HUES6 (cell line): Measurements from ENCODE around the gene TMEM238L.
A peak's percentile ranks its signal among the peaks of the same experiment; 100 is the strongest.

Experiments used
- H3K27ac ChIP-seq: 2 replicates; pipeline ENCODE4 v1.7.0; 2013; ENCODE audit warnings: low read depth, mild to moderate bottlenecking, low read length, inconsistent platforms
- H3K27me3 ChIP-seq: 2 replicates; pipeline ENCODE4 v1.6.1; 2013; ENCODE audit warnings: low read length; ENCODE audit not compliant: control insufficient read depth, insufficient read depth
- H3K36me3 ChIP-seq: 2 replicates; pipeline ENCODE4 v1.6.1; 2013; ENCODE audit warnings: low read length; ENCODE audit not compliant: control insufficient read depth, insufficient read depth
- H3K4me1 ChIP-seq: 2 replicates; pipeline ENCODE4 v1.6.1; 2013; ENCODE audit warnings: low read length; ENCODE audit not compliant: control insufficient read depth, insufficient read depth
- H3K4me3 ChIP-seq: 2 replicates; pipeline ENCODE4 v1.5.1; 2013; ENCODE audit warnings: low read depth, low read length
- H3K9ac ChIP-seq: one replicate; pipeline ENCODE4 v1.6.1; 2013; ENCODE audit warnings: mild to moderate bottlenecking, low read length
- H3K9me3 ChIP-seq: 2 replicates; pipeline ENCODE4 v1.6.1; 2013; ENCODE audit warnings: low read depth, low read length; ENCODE audit not compliant: control insufficient read depth, insufficient read depth

TMEM238L gene

DNA sequence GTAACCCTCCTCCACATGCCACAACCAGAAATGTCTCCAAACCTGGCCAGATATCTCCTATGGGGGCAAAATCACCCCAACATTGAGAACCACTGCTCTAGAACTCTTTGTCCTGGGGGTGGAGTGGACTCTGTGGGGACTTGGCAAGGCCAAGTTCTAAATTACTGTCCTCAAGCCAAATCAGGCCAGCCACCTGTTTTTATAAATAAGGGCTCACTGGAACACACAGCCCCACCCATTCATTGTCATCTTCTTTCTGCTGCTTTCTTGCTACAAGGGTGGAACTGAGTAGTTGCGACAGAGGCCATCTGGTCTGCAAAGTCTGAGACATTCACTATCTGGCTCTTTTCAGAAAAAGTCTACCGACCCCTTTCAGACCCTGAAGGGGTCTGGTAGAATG is 47.3 kb downstream of the TMEM238L start:
- peaks cover 32% of the 10 kb centered on the region for H3K4me1 ChIP-seq
- H3K9ac ChIP-seq: no peak overlapping the region
- no peaks in the 10 kb centered on the region for H3K36me3 ChIP-seq
- H3K27ac ChIP-seq: no peak overlapping the region
- H3K9me3 ChIP-seq: no peaks in the 10 kb centered on the region
- H3K27me3 ChIP-seq: no peaks in the 10 kb centered on the region
- no peak overlapping the region for H3K4me3 ChIP-seq

- H3K9ac ChIP-seq: no peak overlapping the region
- no peaks in the 10 kb centered on the region for H3K27me3 ChIP-seq
- no peaks in the 10 kb centered on the region for H3K9me3 ChIP-seq
- H3K4me1 ChIP-seq: peaks cover 32% of the 10 kb centered on the region
- no peak overlapping the region for H3K27ac ChIP-seq
- H3K36me3 ChIP-seq: no peaks in the 10 kb centered on the region
- no peak overlapping the region for H3K4me3 ChIP-seq
These were observed 47.7 kb downstream of the TMEM238L start for GRCh38 chr17:10756185-10756584.

DNA sequence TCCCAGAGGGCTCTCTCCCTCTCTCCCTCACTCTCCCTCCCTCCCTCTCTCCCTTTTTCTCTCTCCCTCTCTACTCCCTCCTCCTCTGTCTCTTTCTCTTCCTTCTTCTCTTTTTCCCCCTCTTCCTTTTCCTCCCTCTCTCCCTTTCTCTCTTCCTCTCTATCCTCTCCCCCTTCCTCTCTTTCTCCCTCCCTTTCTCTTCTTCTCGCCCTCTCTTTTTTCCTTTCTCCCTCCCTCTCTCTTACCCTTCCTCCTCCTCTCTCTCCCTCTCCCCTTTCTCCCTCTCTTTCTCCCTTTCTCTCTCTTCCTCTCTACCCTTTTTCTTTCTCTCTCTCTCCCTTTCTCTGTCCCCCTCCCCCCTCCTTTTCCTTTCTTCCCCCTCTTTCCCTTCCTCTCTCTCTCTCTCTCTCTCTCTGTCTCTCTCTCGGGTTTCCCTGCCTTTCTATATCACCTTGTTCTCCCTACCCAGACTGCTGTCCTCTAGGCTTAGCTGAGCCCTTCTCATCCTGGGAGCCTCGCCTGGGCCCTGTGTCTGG is 48.2 kb downstream of the TMEM238L start:
- H3K4me3 ChIP-seq: peak overlapping the region; percentile 40
- peaks cover 32% of the 10 kb centered on the region for H3K4me1 ChIP-seq
- H3K27me3 ChIP-seq: no peaks in the 10 kb centered on the region
- peak overlapping the region; percentile 34 for H3K9ac ChIP-seq
- no peaks in the 10 kb centered on the region for H3K9me3 ChIP-seq
- H3K27ac ChIP-seq: no peak overlapping the region
- H3K36me3 ChIP-seq: no peaks in the 10 kb centered on the region

GRCh38 chr17:10754861-10755591 is 48.9 kb downstream of the TMEM238L start:
- peaks cover 32% of the 10 kb centered on the region for H3K4me1 ChIP-seq
- H3K9me3 ChIP-seq: no peaks in the 10 kb centered on the region
- peak overlapping the region; percentile 34 for H3K9ac ChIP-seq
- H3K27me3 ChIP-seq: no peaks in the 10 kb centered on the region
- peak overlapping the region; percentile 40 for H3K4me3 ChIP-seq
- H3K36me3 ChIP-seq: no peaks in the 10 kb centered on the region
- no peak overlapping the region for H3K27ac ChIP-seq

DNA sequence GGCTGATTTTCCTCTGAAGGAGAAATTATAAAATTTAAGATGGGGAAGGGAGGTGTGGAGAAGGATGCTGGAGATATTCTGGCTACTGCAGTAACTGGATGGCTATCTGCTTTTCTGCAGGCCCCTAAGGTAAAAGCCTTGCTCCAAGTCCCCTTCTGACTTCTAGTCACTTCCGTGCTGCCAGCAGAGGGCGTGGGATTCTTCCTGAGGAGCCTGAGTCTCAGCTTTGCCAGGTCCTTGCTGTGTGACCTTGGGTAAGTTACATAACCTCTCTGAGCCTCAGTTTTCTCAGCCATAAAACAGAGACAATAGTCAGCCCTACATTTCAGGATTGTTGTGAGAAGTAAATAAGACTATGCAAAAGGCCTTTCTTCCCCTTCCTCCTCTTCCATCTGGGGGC is 49.8 kb downstream of the TMEM238L start:
- Histone ChIP-seq H3K9me3 (no peaks in the 10 kb centered on the region), H3K36me3 (no peaks in the 10 kb centered on the region), H3K9ac (no peak overlapping the region), H3K27me3 (no peaks in the 10 kb centered on the region), H3K4me3 (no peak overlapping the region; the same call in 1 of the 2 replicates), H3K27ac (no peak overlapping the region), H3K4me1 (peaks cover 35% of the 10 kb centered on the region)

DNA sequence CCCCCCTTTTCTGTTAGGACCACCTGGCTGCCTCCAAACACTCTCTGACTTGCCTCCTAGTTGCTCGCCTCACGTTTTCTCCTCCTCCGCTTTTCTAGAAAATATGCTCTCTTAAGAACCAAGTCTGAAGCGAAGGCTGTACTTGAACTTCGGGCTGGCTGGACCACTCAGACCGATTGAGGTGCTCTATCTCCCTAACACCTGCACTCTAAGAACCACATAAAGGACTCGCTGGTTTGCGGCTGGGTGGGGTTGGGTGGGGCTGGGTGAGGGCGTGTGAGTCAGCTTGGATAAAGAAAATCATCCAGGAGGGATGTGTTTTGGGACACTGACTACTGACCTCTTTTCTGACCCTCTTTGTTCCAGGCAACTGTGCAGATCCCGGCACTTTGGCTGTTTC is 51.2 kb downstream of the TMEM238L start:
- peaks cover 41% of the 10 kb centered on the region for H3K4me1 ChIP-seq
- no peak overlapping the region for H3K4me3 ChIP-seq
- H3K9me3 ChIP-seq: no peaks in the 10 kb centered on the region
- no peaks in the 10 kb centered on the region for H3K36me3 ChIP-seq
- no peak overlapping the region for H3K9ac ChIP-seq
- no peaks in the 10 kb centered on the region for H3K27me3 ChIP-seq
- no peak overlapping the region for H3K27ac ChIP-seq

- Histone ChIP-seq H3K27me3 (no peaks in the 10 kb centered on the region), H3K4me1 (peaks cover 31% of the 10 kb centered on the region), H3K27ac (no peak overlapping the region), H3K4me3 (no peak overlapping the region), H3K36me3 (no peaks in the 10 kb centered on the region), H3K9ac (no peak overlapping the region), H3K9me3 (no peaks in the 10 kb centered on the region)
These were observed 52.3 kb downstream of the TMEM238L start for GRCh38 chr17:10751563-10751962.

DNA sequence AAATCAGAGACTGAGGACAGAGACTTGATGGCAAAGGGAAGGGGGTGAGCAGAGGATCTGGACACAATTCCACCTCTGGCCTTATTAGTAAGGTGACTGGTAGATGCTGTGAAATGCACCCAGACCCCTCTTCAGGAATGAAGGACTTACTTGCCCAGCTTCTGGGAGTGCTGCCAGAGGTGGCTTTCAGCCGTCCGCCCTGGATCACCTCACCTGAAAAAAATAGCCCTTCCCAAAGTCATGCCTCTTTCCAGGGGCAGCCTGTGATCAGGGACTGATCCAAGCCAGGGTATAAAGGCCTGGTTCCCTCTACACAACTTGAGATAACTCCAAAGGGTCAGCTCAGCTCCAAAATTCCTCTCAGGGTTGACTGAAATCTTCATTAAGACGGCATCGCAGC is 53.7 kb downstream of the TMEM238L start:
- Histone ChIP-seq H3K36me3 (no peaks in the 10 kb centered on the region), H3K9me3 (no peaks in the 10 kb centered on the region), H3K4me3 (no peak overlapping the region), H3K27ac (no peak overlapping the region), H3K9ac (no peak overlapping the region), H3K27me3 (no peaks in the 10 kb centered on the region), H3K4me1 (peaks cover 17% of the 10 kb centered on the region)

GRCh38 chr17:10748531-10749181 is 55.2 kb downstream of the TMEM238L start:
- H3K9ac ChIP-seq: no peak overlapping the region
- H3K9me3 ChIP-seq: no peaks in the 10 kb centered on the region
- H3K4me1 ChIP-seq: peaks cover 12% of the 10 kb centered on the region
- H3K36me3 ChIP-seq: no peaks in the 10 kb centered on the region
- no peak overlapping the region for H3K27ac ChIP-seq
- H3K4me3 ChIP-seq: no peak overlapping the region
- H3K27me3 ChIP-seq: no peaks in the 10 kb centered on the region

GRCh38 chr17:10745231-10745630 is 58.7 kb downstream of the TMEM238L start:
- H3K27ac ChIP-seq: no peak overlapping the region
- H3K4me1 ChIP-seq: peaks cover 12% of the 10 kb centered on the region
- no peaks in the 10 kb centered on the region for H3K9me3 ChIP-seq
- H3K36me3 ChIP-seq: no peaks in the 10 kb centered on the region
- no peak overlapping the region for H3K9ac ChIP-seq
- no peaks in the 10 kb centered on the region for H3K27me3 ChIP-seq
- no peak overlapping the region for H3K4me3 ChIP-seq
